Stimulated activated CD8-positive, alpha-beta memory T cell treated with anti-CD3 and anti-CD28 coated beads, Interleukin-2, amount 100 ng/mL, for 1 hour (primary cell): ENCODE results near the gene SMYD1.
"Not testable (repeated sequence)": the region's sequence is repeated elsewhere in the genome, so short reads cannot be mapped to it uniquely, and the experiment has no call there.

Experiments
- DNase-seq, 2 donors: peaks; one replicate each; pipeline ENCODE4 v3.0.0-alpha.2; 2020; ENCODE audit warnings: low read depth in 2 of 2

SMYD1 gene

DNA sequence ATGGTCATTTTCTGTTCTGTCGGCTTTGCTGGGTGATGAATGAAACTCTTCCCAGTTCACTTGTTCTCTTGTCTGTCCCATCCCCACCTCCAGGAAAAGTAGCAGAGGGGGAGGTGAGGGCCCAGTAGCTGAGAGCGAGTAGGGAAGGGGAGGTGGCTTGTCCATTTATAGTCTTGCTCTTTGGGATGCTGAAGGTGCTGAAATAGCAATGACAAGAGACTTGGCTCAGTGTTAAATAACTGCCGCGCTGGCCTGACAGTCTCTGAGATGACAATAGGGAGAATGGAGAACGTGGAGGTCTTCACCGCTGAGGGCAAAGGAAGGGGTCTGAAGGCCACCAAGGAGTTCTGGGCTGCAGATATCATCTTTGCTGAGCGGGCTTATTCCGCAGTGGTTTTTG lies at the start of gene SMYD1:
SMYD1 (plus strand) TSS at position 228 of the 400 bp plus-strand sequence; CDS start at position 268, 40 bp downstream.
- no peak for DNase-seq

DNA sequence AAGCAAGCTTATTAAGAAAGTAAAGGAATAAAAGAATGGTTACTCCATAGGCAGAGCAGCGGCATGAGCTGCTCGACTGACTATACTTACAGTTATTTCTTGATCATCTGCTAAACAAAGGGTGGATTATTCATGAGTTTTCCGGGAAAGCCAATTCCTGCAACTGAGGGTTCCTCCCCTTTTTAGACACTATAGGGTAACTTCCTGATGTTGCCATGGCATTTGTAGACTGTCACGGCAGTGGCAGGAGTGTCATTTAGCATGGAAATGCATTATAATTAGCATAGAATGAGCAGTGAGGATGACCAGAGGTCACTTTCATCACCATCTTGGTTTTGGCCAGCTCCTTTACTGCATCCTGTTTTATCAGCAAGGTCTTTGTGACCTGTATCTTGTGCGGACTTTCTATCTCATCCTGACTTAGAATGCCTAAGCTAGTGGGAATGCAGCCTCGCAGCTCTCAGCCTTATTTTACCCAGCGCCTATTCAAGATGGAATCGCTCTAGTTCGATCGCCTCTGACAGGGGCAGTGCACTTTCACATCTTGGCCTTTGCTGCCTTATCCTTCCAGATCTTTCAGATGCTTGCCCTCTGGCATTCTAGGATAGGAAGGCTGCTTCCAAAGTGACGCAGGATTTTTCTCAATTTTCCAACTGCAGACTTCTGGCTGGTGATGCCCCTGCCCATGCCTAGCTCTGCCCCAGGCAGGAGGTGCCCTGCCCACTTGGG lies 49.4 kb upstream of the SMYD1 start:
- DNase-seq, result not testable (repeated sequence)

DNA sequence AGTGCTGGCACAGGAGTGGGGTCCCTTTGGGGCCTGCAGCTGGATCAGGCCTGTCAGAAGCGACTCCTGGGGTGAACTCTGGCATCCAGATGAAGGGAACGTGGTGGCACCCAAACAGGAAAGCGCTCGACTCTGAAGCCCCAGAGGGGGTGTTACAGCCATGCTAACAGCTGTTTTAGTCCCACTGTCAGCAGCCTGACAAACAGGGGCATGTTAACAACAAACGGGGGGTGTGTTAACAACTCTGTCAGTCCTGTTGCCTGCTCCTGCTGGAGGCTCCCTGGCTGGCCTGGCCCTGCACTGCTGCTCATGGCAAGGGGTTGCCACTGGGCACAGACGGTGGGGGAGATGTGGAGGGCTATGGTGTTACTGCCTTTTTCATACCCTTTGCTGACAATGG lies 48.7 kb upstream of the SMYD1 start:
- DNase-seq, result no peak

DNA sequence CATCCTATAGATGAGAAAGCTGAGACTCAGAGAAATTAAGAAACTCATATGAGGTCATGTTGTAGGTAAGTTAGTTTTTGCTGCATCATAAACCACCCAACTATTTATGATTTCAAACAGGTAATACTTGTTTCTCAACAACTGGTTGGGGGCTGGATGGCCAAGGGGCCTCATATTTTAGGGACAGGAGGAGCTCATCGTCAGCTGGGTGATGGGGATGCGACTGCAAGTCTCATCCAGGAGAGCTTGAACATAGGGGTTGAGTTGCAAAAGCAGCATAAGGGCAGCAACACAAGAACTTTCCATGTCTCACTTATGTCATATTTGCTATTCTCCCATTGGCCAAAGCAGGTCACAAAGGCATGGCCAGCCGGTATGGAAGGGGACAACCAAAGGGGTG lies 47.6 kb upstream of the SMYD1 start:
- no peak for DNase-seq

DNA sequence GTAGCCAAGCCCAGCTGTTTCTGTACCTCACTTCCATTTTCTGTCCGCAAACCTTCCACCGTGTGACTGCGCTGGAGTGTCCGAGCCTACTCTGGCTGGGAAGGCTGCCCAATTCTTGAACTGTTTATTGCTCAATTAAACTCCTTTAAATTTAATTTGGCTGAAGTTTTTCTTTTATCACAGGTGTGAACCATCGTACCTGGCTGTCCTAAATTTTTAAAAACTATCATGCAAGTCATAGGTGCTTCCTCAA lies 45.0 kb upstream of the SMYD1 start:
- DNase-seq, result no peak

DNA sequence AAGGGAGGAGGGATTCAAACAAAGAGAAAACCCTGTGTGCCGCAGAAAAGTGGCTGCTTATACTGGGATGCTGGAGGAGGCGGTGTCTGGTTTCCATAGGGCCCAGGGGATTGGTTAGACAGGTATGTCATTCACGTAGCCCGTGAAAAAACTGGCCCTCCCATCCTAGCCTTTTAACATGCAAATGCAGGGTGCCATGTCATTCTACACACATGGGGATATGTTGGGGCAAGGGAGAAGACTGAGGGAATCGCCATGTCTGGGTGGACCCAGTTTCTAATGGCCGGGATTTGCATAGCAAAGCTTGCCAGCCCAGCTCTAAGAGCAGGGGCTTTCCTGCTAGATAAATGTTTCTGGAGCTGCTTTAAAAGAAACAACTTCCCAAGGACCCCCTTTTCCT lies 43.1 kb upstream of the SMYD1 start:
- DNase-seq, result no peak

DNA sequence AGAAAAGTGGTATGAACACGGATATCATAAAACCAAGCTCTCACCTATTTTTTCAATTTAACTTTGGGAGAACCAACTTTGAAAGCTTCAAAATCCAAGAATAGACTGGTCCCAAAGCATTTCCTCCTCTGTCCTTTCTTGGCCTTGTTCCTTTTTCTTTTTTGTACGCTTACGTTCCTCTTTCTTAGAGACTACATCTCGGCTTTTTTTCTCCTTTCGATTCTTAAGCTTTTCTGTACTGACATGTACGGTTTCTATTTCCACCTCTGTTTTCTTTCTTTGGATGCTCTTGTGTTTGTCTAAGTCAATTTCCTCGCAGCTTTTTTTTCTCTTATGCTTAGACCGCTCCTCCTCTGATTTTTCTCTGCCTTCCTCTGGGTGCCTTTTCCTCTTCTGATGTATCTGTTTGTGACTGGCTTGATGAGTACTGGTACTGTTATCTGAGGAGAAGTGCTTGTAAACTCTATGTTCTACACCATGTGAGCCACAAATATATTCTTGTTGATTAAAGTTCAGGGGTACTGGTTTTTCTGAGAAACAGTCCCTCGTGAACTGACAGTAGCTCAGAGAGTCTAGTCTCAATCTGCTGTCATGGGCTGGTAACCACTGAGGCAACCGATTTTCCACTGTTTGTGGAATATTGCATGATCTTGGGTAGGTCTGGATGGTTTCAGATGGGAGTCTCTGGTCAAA lies 39.8 kb upstream of the SMYD1 start:
- DNase-seq, result no peak

DNA sequence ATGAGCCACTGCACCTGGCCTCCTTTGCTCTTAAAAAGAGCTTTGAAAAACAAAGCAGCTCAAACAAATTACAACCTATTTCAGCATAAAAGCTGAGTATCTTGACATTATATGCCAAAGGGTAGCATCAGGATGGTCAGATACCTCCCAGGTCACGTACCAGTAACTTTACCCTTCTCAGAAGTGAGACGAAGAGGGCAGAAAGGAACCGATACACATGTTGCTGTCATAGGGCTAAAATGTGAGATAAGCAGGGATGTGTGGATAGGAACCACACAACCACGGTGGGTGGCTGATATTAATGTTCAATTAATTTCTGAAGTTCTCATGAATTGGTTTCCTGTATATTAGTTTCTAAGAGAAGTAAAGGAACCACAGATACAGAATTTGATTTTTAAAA lies 38.7 kb upstream of the SMYD1 start:
- no peak for DNase-seq

DNA sequence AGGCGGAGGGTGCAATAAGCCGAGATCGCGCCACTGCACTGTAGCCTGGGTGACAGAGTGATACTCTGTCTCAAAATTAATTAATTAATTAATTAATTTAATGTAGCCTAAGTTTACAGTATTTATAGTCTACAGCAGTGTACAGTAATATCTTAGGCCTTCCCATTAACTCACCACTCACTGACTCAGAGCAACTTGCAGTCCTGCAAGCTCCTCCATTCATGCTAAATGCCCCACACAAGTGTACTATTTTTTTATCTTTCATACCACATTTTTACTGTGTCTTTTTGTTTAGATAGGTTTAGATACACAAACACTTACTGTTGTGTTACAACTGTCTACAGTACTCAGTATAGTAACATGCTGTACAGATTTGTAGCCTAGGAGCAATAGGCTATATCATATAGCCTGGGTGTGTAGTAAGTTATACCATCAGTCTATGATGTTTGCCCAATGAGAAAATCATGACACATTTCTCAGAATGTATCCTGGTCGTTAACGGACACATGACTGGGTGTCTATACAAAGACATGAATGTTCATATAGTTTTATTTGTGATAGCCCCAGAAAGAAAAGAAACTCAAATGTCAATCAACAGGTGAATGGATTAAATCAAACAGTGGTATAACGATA lies 35.4 kb upstream of the SMYD1 start:
- DNase-seq, result no peak

DNA sequence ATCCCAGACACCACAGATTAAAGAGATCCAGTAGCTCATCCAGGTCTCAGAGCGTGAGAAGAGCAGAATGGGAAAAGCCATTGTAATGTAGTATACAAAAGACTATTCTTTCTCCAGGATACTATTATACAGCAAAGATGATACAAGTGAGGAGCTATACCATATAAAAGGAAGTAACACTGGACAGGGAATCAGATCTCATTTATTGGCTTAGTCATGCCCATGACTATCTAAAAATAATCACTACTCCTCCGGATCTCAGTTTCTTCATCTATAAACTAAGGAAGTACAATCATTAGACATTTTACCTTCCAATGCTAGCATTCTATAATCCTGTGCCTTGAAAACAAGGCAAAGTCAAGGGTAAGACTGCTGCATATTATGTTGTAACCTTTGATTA lies 31.4 kb upstream of the SMYD1 start:
- no peak for DNase-seq

DNA sequence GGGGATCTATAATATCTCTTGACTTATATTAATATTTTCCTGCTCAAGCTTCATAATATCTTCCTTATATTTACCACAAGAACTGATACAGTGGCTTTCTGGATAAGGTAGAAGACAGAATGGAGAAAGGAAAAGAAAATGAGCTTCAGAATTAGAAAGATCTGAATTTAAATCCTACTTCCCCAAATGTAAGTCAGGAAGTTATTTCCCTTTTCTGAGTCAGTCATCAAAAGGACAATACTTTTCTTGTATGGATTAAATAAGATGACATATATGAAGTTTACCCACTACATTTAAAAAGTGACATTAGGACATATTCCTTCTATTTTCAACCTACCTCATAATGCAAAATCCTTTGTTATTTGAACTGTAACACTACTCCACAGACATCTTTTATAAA lies 31.0 kb upstream of the SMYD1 start:
- no peak for DNase-seq

DNA sequence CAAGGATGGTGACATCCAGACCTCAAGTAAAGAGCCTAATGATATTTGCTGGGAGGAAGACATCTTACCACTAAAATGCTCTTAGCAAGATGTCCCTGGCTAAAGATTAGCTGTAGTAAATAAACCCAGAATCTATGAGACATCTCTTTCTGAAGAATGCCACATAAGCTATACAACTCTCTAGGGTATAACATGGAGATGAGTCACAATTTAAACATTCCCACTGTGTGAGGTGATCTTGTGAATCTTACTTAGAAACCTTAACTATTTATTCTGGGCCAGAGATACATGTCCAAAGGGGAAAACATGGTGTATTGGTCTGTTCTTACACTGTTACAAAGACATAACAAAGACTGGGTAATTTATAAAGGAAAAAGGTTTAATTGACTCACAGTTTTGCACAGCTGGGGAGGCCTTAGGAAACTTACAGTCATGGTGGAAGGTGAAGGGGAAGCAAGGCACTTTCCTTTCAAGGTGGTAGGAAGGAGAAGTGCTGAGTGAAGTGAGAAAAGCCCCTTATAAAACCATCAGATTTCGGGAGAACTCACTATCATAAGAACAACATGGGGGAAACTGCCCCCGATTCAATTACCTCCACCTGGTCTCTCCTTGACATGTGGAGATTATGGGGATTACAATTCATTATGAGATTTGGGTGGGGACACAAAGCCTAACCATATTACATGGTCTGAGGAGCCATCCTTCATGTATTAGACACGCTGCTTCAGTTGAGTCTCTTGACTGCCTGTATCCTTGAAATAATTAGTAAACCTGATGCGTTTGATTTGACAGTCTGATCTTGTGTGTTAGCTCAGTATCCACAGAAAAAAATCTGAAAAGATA lies 29.1 kb upstream of the SMYD1 start:
- DNase-seq, result no peak

DNA sequence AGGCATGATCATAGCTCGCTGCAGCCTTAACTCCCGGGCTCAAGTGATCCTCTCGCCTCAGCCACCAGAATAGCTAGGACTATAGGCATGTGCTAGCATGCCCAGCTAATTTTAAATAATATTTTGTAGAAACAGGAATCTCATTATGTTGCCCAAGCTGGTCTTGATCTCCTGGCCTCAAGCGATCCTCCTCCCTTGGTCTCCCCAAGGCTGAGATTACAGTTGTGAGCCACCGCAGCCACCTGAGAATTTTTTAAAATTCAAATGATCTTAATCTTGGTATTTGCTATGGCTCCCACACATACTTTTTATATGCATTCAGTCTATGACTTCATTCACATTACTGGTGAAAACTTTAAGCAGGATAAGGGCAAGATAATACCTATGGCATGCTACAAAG lies 25.1 kb upstream of the SMYD1 start:
- DNase-seq, result no peak

DNA sequence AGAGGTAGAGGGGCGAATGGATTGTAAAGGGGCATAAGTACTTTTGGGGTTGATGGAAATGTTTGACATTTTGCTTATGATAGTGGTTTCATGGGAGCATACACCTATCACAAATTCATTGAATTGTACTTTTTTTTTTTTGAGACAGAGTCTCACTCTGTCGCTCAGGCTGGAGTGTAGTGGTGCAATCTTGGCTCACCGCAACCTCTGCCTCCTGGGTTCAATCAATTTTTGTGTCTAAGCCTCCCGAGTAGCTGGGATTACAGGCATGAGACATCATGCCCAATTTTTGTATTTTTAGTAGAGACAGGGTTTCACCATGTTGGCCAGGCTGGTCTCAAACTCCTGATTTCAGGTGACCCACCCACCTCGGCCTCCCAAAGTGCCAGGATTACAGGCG lies 22.1 kb upstream of the SMYD1 start:
- DNase-seq, result not testable (repeated sequence)

DNA sequence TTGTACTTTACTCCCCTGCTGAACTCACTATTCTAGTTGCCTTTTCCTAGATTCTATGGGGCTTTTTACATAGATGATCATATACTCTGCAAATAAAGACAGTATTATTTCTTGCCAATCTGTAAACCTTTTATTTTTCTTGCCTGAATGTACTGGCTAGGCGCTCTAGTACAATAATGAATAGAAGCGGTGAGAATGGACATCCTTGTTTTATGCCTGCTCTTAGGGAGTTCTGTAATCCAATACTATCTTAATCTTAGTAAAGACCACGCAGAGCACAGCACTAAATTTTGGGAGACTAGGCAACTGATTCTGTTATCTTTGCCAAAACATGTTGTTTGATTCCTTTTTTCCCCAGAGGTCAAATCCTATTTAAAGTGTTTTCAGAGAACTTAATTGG lies 19.1 kb upstream of the SMYD1 start:
- no peak for DNase-seq

DNA sequence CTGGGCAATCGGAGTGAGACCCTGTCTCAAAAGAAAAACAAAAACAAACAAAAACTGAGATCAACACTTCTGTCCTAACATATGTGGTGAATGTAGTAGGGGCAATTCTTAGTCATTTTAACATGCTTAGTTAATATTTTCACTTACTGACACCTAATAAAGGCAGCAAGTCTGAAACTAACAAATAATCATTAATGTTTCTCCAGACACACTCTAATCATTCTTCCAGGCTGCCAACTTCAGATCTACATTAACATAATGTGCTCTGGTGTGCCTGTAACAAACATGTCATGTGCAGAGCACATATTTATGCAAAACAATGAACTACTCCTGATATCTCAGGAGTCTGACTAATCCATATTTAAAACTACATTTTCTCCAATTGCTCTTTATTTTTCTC lies 18.0 kb upstream of the SMYD1 start:
- DNase-seq, result no peak

DNA sequence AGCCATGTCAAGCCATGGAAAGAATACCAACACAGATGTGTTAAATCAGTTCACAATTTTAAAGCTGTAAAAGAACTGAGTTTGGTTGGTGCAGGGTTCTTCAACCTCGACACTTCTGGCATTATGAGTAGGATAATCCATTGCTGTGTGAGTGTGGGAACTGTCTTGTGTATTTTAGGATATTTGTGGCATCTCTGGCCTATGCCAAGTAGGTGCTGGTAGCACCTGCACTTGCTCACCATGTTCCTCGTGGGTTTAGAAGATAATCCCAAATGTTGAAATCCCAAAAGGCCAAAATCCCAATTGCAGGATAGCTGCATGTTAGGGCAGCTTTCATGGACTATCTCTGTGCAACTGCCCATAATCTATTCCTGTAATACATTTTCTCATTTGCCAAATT lies 15.8 kb upstream of the SMYD1 start:
- no peak for DNase-seq

DNA sequence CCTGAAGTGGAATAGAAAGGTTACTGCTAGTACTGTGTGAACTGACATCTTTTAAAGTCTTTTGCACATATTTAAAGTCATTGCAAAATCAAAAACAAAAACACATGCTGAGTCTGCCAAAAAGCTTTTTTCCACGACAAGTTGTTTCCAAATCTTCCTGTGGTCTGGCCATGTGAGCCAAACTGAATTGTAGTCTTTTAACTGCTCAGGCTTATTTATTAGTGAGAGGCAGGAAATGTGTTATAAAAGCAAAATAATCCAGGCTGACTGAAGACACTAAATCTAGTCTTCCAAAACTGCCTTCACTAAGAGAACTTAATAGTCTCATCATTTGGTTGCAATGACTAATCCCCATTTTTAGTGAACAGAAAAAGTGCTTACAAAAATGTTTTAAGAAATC lies 14.3 kb upstream of the SMYD1 start:
- DNase-seq, result no peak

DNA sequence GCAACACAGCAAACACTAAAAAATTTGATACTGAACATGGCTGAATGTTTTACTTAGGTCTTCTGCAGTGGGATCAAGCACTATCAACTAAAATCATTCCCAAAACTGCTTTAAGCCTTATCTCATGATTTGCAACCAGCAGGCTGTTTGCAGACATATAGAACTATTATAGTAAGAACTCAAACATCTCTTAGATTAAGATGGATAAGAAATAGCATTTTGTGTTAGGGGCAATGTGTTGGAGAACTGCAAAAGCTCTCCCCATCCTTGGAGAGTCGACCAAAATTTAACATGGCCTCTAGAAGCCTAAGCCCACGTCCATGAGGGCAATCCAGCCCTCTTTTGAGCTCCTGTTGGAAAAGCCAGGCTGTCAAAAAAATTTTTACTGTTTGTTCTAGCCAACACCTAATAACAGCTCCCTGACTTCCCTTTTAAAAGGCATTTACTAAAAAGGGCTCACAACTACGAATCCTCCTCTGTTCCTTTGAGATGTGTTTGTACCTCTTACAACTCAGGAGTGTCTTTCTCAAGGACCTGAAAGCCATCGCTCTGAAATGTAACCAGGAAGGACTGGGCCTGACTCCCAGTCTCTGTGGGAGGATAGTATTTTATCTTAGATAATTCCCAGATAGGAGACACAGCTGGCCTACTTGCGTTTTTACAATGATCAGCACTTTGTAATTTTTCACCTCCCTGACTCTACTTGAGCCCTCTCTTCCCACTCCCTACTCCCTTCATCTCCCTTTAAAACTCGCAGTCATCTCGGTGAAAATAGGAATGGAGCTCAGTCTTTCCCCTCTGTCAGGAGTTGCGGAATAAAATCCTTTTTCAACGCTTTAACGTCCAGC lies 13.5 kb upstream of the SMYD1 start:
- no peak for DNase-seq

DNA sequence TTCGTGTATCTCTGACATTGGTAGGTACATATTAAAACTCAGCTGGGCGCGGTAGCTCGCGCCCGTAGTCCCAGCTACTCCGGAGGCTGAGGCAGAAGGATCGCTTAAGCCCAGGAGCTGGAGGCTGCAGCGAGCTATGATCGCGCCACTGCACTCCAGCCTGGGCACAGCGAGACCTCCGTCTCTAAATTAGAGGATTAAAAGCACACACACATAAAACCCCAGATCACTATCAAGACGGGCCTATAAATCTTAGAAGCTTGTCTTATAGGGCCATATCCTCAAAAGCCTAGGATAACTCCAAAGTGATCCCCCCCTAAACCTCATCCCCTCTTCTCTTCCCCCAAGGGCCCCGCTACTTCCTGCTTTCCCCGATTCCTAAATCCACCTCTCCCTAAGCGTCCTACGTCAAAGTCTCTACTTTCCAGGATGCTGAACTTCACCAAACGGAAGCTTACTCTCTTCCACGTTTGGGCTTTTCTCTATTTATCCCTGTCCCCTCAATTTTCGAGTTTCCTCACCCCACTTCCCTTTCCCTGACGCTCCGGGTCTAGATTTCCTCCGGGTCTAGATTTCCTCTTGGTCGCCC lies 12.7 kb upstream of the SMYD1 start:
- no peak for DNase-seq
